GM12878 (cell line): ENCODE measurements around the gene RPL7A. TPM values are rescaled to one million over a fixed set of nuclear protein-coding genes. Genes with fewer than 3 reads are reported as not detected.

Experiments used
- BCLAF1 ChIP-seq: fragments of 450-650 bp; IDR thresholded peaks from 2 replicates; pipeline ENCODE4 v1.6.1; 2017; ENCODE audit warnings: antibody characterized with exemption, mild to moderate bottlenecking, moderate library complexity
- CBX3 ChIP-seq: fragments of 200-600 bp; sonication (generic); IDR thresholded peaks from 2 replicates; pipeline ENCODE4 v1.6.1; 2016; ENCODE audit warnings: low read depth, borderline replicate concordance
- CTCF ChIP-seq, 3 experiments: IDR thresholded peaks in 2 of 3; conservative IDR thresholded peaks in 1 of 3; 2 replicates each; pipeline ENCODE4 v1.5.1; 2011; ENCODE audit warnings: low read depth in 3 of 3, low read length in 3 of 3, mild to moderate bottlenecking in 3 of 3, control low read depth in 2 of 3, moderate library complexity in 2 of 3, inconsistent platforms in 1 of 3, mixed read lengths in 1 of 3; ENCODE audit not compliant: control insufficient read depth in 2 of 3, insufficient read depth in 1 of 3; ENCODE audit errors: extremely low read depth in 1 of 3
- EZH2 ChIP-seq: IDR thresholded peaks from 2 replicates; pipeline ENCODE4 v1.6.1; 2012; ENCODE audit warnings: low read depth, mild to moderate bottlenecking, control low read depth, inconsistent platforms, low read length, borderline replicate concordance; ENCODE audit not compliant: control insufficient read depth
- FOS ChIP-seq: IDR thresholded peaks from 3 replicates; pipeline ENCODE4 v1.6.1; 2011; ENCODE audit warnings: borderline replicate concordance; ENCODE audit not compliant: insufficient read length; ENCODE audit errors: extremely low read depth
- HDAC2 ChIP-seq: fragments of 200-600 bp; sonication (generic); IDR thresholded peaks from 2 replicates; pipeline ENCODE4 v1.6.1; 2017
- KLF5 ChIP-seq: fragments of 450-650 bp; IDR thresholded peaks from 2 replicates; pipeline ENCODE4 v1.6.1; 2014; ENCODE audit warnings: mild to moderate bottlenecking; ENCODE audit not compliant: partially characterized antibody
- NBN ChIP-seq: fragments of 450-650 bp; IDR thresholded peaks from 2 replicates; pipeline ENCODE4 v1.6.1; 2016
- NFXL1 ChIP-seq: fragments of 450-650 bp; IDR thresholded peaks from 2 replicates; pipeline ENCODE4 v1.6.1; 2017; ENCODE audit warnings: antibody characterized with exemption, mild to moderate bottlenecking, borderline replicate concordance
- NFYA ChIP-seq: IDR thresholded peaks from 2 replicates; pipeline ENCODE4 v1.6.1; 2011; ENCODE audit warnings: low read depth, mild to moderate bottlenecking, low read length, improper control_type of control experiment, borderline replicate concordance
- RUNX3 ChIP-seq: IDR thresholded peaks from 2 replicates; pipeline ENCODE4 v1.6.1; 2012; ENCODE audit warnings: low read length, inconsistent platforms
- TBL1XR1 ChIP-seq: IDR thresholded peaks from 2 replicates; pipeline ENCODE4 v1.6.1; 2012; ENCODE audit warnings: low read depth, low read length, improper control_type of control experiment
- USF1 ChIP-seq: IDR thresholded peaks from 2 replicates; pipeline ENCODE4 v1.6.1; 2011; ENCODE audit warnings: borderline replicate concordance, low read depth, mild to moderate bottlenecking, moderate library complexity, mixed read lengths, low read length; ENCODE audit not compliant: insufficient read depth; ENCODE audit errors: extremely low read length
- USF2 ChIP-seq: IDR thresholded peaks from 2 replicates; pipeline ENCODE4 v1.6.1; 2011; ENCODE audit warnings: low read depth, low read length, improper control_type of control experiment, borderline replicate concordance
- ZBTB4 ChIP-seq: fragments of 450-650 bp; formaldehyde crosslinking; IDR thresholded peaks from 2 replicates; pipeline ENCODE4 v1.4.0; 2022; ENCODE audit warnings: mild to moderate bottlenecking, moderate library complexity
- ZZZ3 ChIP-seq: IDR thresholded peaks from 2 replicates; pipeline ENCODE4 v1.6.1; 2011; ENCODE audit warnings: low read depth; ENCODE audit not compliant: control insufficient read depth, insufficient read length
- polyA plus RNA-seq, 11 experiments: library from polyadenylated mRNA; depleted of rRNA in 4 of 11; unstranded in 6 of 11; stranded (reverse) in 5 of 11; fragments of >200 nt; fragmentation: Nextera tagmentation in 4 of 11; fragmentation: Illumina TruSeq in 1 of 11; extraction: Ambion mirVana in 4 of 11; extraction: Trizol in 1 of 11; gene quantifications; 1 replicate in 1 of 11; 2 replicates in 10 of 11; pipeline versions ENCODE4 v1.2.1 to v1.2.3, GENCODE V29; 2011 to 2016; ENCODE audit warnings: inconsistent platforms in 2 of 11, missing spikeins in 2 of 11, low read depth in 1 of 11
- total RNA-seq, 4 experiments: library from RNA; depleted of rRNA in 3 of 4; stranded (reverse); fragments of >200 nt in 3 of 4; fragmentation: Illumina TruSeq in 1 of 4; extraction: Trizol in 1 of 4; gene quantifications; 2 replicates each; pipeline versions ENCODE4 v1.2.1 to v1.2.3, GENCODE V29; 2013 to 2021

Gene RPL7A
- total and polyA plus RNA-seq, 10 of the 15 experiments (the other 5 are each of a cell fraction or from before 2014, with no cell fraction given): 917 to 5,193 (median 3,326) TPM

GRCh38 chr9:133375724-133376654 lies 28.0 kb downstream of the RPL7A start, which contains the start of the genes STKLD1 and SURF4 (continued):
- TF ChIP-seq TBL1XR1 (no peak), FOS (no peak), BCLAF1 (0 out of 2 replicates have a peak, but pooled peaks have one; percentile 42), NFXL1 (peak; percentile 76; the same call in 1 of the 2 replicates), RUNX3 (peak; percentile 58), EZH2 (no peak), ZZZ3 (no peak), ZBTB4 (no peak), KLF5 (no peak), USF1 (no peak), USF2 (no peak), CBX3 (no peak), CTCF (IDR thresholded peaks at IDR 0.05 in 2 of 3, conservative IDR thresholded peaks at IDR 0.05 in 1 of 3; ENCODE audit: control insufficient read depth in 2 of 3, extremely low read depth in 1 of 3, insufficient read depth in 1 of 3, low read depth in 3 of 3, low read length in 3 of 3) (no peak), HDAC2 (no peak), NFYA (no peak), NBN (no peak)
